ENCODE data around the gene FCHSD2.

DNA sequence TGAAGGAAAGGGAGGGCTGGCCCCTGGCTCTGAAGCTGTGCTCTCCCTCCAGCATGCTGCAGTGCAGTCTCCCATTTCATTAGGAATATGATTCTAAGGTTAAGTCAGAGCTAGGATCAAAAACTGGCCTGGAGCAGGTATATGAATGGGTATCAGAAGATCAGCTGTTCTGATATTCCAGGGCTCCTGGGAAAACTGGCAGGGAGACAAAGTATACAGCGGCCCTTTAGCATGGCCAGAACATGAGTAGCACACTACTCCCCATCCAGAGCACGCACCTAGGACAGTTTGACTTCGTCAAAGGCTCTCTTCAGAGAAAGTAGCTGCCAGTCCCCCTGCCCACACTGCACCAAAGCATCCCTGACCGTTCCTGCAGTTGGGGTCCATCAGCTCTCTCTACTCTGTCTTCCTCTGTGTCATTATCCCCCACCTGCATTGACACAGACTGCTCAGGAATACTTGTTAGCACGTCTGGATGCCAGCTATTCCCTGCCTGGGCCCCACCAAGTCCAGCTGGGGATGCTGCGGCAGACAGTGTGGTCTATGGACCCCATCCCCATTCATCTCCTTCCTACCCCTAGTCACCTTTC is 4.0 kb upstream of the FCHSD2 start:
- TF ChIP-seq, protein P1, sequence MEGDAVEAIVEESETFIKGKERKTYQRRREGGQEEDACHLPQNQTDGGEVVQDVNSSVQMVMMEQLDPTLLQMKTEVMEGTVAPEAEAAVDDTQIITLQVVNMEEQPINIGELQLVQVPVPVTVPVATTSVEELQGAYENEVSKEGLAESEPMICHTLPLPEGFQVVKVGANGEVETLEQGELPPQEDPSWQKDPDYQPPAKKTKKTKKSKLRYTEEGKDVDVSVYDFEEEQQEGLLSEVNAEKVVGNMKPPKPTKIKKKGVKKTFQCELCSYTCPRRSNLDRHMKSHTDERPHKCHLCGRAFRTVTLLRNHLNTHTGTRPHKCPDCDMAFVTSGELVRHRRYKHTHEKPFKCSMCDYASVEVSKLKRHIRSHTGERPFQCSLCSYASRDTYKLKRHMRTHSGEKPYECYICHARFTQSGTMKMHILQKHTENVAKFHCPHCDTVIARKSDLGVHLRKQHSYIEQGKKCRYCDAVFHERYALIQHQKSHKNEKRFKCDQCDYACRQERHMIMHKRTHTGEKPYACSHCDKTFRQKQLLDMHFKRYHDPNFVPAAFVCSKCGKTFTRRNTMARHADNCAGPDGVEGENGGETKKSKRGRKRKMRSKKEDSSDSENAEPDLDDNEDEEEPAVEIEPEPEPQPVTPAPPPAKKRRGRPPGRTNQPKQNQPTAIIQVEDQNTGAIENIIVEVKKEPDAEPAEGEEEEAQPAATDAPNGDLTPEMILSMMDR (IDR thresholded peaks at IDR 0.05; ENCODE audit: low read depth, low read length), result no peak
- TF ChIP-seq, protein P2, sequence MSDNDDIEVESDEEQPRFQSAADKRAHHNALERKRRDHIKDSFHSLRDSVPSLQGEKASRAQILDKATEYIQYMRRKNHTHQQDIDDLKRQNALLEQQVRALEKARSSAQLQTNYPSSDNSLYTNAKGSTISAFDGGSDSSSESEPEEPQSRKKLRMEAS (IDR thresholded peaks at IDR 0.05; ENCODE audit: low read depth, low read length), result no peak
- no peak for TF ChIP-seq MYC (IDR thresholded peaks at IDR 0.05; ENCODE audit: low read depth, low read length)
- TF ChIP-seq POLR2A (IDR thresholded peaks at IDR 0.05; ENCODE audit: extremely low read depth, insufficient read length), result no peak

All from NB4 (cell line).